GM19099 (cell line): ENCODE results near the gene CHD6.

Experiments
- POLR2A ChIP-seq: IDR thresholded peaks from 3 replicates; pipeline ENCODE4 v1.6.1; 2011; ENCODE audit warnings: low read depth; ENCODE audit not compliant: insufficient read length; ENCODE audit errors: extremely low read depth

The CHD6 gene

DNA sequence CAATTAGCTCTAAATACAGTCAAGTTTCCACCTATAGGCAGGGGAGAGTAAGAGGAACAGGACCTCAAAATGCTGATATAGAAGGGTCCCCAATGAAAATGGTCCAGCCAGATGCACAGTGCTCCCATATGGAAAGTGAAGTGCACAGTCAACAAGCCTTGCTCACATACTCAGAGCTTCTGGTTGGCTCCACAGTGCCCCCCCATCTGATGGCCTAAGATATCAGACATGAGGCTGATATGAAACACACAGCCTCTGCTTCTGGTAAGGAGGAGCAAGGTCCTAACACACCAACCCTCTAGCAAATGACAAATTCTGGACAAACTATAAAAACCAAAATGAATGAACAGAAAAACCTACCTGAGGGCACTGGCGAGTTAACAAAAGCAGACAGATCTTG, 140.2 kb downstream of the CHD6 start:
- TF ChIP-seq POLR2A, result no peak

DNA sequence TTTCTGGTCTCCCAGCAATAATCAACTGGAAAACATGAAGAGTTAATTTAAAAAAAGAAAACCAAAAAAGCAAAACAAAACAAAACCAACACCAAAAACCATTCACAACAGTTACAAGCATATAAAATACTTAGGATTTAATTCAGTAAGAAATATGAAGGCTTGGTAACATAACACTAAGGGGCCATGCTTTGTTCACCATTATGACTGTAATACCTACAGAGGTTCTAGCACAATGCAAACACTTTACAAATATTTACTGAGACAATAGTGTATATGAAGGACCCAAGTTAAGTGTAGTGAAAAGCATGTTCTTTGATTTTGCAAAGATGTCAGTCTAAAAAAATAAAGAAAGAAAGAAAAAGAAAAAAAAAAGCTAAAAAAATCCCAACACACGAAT, 141.7 kb downstream of the CHD6 start:
- TF ChIP-seq POLR2A, result no peak

DNA sequence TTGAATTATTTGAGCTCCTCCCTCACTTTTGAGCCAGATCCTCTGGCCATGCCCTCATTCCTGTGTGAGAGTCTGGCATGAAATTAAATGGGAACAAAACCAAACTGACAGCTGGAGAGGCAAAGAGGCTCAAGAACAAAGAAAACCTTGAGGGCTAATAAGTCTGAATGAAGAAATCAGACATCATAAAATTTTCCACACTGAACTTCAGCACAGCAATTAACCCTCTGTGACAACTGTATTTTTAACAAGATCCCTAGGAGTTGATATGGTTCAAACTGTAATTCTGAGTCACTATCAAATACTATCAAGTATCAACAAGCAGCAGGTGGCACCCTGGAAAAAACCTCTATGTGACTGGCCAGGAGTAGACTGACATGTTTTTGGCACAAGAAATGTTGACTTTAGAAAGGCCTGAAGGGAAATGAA, 142.2 kb downstream of the CHD6 start:
- TF ChIP-seq POLR2A, result no peak

DNA sequence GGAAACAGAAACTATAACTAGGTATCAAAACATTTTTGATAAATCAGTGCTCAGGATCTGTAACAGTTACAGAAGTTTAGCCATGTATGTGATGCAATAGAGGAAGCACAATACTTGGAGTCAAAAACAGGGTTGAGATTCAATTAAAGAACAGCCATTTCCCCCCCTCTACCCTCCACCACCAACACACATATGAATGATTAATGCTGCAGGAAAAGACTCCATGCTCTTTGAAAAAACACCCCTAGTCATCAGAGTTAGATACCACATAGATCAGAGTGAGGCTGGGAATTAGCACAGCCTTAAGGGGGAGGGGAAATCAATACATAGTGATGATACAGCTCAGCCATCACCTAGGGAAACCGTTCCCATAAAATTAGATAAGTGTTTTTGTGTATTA, 142.7 kb downstream of the CHD6 start:
- TF ChIP-seq POLR2A, result no peak

DNA sequence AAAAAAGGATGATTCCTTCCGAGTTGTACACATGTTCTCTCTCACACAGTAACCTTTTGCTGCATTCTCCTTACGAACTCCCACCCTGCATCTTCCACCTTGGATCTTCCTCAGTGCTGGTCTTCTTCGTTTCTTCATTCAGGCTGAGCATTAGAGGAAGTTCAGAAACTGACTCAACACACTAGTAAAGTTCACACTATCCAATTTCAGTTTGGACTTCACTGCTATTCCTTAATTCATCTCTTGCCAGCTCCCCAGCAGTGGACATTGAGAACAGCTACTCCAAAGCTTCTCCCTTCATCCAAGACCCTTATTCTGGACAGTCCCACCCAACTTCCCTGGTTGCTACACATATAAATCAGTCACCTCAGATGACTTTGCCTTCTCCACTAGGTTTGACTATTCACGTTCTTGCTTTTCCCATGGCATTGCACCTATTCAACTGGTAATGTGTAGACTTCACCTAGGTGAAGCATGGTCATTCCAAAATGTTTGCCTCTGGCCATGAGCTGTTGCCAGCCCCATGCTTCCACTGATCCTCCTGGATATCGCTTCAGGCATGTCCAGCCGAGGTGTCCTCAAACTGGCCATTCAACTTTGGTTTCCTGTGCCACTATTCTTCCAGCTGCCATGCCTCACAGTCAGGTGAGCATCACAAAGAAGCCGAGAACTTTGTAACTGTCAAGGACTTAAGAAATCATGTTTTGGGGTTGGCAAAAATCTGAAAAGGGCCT, 147.6 kb downstream of the CHD6 start:
- no peak for TF ChIP-seq POLR2A

DNA sequence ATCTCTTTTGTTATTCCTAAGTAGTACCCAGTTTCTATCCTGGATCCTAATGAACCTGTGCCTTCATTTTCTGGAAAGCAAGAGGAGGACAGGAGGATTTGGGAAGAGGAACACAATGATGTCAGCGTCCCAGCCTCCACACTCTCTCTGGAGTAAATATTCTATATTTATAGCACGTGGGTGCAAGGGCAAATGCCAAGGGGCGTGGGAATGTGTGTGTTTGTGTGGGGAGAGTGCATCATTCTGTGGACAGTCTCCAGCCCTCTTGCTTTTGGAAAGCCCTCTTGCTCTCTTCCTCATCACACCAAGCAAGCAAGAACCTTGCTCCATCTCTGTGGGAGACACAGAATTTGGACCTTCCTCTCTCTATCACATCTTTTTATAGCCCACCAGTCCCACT, 148.3 kb downstream of the CHD6 start:
- no peak for TF ChIP-seq POLR2A

DNA sequence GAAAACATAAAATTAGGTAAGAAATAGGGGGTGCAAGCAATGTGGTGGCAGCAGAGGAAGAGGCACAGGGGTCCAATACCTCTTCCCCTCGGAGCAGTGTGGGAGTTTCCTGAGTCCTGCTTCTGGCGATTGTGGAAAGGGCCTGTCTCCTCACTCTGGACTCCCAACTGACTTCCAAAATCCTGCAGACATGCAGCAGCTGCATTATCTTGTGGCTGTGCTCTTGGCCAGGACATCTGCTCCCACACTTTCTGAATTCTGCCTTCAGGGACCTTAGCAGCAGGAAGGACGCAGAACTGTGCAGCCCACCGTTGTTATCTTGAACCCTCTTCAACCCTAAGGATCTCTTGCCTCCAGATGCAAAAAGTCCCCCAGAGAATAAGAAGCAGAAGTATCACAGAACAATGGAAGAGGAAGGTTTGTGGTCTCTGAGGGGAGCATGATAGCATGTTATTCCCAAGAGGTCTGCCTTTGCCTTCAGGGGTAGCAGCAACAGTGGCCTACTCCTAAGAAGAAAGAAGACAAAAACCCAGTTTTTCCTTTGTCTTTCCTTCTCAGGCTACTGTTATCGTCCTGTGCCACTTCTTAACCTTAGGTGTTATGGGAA, 149.1 kb downstream of the CHD6 start:
- TF ChIP-seq POLR2A, result no peak

DNA sequence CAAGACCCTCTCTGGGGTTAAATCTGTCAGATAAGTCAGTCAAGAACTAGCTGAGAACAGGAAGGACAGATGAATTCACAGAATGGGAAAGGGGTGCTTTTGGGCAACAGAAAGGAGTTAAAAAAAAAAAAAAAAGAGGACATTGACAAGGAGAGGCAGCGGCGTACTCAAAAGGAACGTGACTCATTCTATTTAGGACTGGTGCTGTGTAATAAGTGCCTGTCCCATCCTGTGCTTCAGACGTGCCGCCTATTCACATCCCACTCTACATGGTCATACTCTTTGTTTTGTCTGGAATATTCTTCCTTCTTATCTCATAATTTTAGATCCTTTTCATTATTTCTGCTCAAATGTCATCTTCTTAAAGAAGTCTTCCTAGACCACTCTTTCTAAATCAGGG, 150.5 kb downstream of the CHD6 start:
- TF ChIP-seq POLR2A, result no peak

DNA sequence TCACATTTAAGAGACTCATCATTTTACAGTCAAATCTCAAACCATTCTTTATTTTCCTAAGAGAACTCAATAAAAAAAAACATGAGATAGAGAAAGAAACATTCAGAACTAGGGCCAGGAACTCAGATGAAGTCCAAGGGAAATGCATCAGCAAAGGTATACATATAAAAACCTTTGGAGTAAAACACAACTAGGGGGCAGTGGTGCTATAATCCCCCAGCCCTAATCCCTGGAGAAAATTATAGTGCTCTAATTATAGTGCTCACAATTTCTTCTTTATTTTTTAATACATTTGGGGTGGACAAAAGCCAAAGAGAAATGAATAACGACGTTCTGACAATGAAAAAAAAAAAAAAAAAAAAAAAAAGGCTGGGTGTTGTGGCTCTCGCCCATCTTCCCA, 151.0 kb downstream of the CHD6 start:
- no peak for TF ChIP-seq POLR2A

DNA sequence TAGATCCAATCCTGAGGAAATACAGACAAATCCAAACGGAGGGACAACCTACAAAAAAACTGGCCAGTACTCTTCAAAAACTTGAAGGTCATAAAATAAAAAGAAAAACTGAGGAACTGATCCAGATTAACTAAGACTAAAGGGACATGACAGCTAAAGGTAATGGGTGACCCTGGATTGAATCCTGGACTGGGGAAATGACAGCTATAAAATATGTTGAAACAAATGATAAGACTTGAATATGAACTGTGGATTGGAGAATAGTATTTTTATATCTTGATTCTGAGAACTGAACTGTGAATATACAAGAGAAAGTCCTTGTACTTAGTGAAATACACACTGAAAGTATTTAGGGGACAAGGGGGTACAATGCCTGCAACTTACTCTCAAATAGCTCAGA, 154.6 kb downstream of the CHD6 start:
- TF ChIP-seq POLR2A, result no peak

DNA sequence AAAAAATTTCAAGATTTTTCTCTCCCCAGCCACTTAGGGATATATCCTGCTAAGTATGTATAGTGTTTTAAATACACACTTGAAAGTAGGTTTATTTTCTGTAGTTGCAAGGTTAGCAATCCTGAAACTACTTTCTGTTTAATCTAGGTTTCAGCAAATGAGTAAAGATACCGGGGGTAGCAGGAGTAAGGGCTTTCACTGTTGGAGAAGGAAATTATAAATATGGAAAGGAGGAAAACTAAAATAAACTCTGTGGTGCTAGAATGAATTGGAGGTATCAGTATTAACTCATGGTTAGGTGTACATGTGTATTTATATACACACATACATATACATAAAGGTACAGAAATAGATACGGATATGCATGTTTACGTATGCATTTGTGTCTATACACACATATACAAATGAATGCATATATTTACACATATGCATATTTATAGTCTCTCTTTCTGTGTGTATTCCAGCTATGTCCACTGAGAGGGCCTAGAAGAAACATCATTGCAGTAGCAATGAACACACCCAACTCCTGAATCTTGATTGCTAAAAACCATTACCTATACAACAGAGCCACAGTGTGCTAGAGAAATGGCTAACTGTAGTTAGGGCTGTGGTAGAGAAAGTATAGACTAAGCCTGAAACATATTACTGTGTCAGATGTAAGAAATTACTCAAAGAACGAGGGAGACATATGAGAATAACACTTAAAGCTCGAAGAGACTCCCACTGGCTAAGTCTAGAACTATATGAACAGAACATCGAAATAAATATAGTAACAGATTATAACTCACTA, 155.6 kb downstream of the CHD6 start:
- TF ChIP-seq POLR2A, result no peak

DNA sequence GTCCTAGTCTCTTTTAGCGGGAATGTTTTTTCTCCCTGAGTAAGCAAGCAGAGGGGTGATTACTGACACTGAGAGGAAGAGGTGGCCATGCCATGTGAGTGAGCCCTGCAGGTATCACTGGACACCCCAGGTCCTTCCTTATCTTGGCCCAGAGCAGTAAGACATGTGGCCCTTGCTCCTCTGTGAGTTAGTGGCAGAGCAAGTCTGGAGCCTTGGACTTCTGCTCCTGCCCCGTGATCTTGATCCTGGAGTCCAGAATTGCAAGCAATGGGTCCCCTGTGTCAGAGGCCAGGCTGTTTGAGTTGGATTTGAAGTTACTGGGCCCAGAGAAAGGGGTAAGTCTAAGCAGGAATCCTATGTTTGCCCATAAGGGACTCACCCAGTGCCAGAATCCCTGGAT, 159.4 kb downstream of the CHD6 start:
- TF ChIP-seq POLR2A, result no peak

DNA sequence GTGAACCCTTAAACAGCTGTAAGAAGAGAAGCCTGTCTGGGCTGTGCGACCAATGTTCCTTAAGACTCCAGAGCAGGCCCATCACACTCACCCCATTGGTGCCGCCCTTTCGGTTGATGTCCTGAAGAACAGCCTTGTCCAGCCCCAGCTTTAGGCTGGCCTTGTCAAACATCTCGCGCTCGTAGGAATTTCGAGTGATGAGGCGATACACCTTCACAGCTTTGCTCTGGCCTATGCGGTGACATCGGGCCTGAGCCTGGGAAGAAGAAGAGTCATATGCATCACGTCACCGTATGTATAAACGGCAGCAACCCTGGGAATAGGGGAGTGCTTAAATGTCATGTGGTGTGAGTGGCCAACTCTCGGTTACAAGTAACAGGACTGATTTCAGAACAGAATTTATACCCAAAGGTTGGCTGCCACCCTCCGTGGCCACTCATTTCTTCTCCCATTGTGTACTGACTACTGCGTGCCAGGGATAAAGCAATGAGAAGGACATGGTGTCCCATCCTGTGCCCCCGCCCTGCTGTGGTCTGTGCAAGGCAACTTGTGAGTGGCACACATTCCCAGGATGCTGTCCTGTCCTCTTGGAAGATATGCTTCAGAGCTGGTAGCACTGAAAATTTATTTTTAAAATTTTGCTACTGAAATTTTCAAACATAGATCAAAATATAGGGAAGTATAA, 160.9 kb downstream of the CHD6 start:
- no peak for TF ChIP-seq POLR2A

DNA sequence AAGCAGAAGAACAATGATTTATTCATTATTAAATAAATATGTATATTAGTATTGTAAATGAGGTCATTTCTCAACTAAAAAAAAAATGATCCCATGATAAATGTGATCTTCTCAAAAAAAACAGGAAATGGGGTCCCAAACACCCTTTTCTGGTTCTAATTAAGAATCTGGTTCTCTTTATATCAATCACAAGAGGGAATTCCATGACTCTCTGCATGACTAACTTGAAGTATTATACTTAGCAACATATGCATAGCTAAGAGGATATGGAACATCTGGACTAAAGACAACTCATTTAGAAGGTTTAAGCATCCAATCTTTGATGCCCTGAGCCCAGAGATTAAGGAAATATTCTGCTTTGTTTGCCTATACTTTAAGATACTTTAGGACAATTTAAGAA, 161.8 kb downstream of the CHD6 start:
- no peak for TF ChIP-seq POLR2A

DNA sequence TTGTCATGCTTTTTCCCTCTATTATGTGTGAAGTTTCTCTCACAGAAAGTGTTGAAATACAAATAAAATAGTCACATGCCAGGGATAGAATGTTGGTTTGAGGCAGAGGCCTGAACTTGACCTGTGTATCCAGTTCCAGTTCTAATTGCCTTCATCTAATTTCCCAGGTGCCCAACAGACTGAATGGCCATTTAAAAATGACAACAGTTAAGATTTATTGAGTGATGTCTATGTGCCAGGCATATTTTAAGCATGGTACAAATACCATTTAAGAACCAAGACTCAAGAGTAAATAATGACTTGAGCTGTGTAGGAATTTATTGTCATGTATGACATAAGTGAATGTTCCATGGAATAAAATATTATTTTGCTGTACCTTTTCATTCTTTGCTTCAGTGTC, 163.9 kb downstream of the CHD6 start:
- no peak for TF ChIP-seq POLR2A
